Fibroblast of peridontal ligament (primary cell): ENCODE data around the gene POLR1E.
A peak's percentile ranks its signal among the peaks of the same experiment; 100 is the strongest.
"Not testable (repeated sequence)": the region's sequence is repeated elsewhere in the genome, so short reads cannot be mapped to it uniquely, and the experiment has no call there.

Experiments used
- DNase-seq: peaks from one replicate; pipeline ENCODE4 v3.0.0-alpha.2; 2010; ENCODE audit errors: extremely low read depth

The POLR1E gene

DNA sequence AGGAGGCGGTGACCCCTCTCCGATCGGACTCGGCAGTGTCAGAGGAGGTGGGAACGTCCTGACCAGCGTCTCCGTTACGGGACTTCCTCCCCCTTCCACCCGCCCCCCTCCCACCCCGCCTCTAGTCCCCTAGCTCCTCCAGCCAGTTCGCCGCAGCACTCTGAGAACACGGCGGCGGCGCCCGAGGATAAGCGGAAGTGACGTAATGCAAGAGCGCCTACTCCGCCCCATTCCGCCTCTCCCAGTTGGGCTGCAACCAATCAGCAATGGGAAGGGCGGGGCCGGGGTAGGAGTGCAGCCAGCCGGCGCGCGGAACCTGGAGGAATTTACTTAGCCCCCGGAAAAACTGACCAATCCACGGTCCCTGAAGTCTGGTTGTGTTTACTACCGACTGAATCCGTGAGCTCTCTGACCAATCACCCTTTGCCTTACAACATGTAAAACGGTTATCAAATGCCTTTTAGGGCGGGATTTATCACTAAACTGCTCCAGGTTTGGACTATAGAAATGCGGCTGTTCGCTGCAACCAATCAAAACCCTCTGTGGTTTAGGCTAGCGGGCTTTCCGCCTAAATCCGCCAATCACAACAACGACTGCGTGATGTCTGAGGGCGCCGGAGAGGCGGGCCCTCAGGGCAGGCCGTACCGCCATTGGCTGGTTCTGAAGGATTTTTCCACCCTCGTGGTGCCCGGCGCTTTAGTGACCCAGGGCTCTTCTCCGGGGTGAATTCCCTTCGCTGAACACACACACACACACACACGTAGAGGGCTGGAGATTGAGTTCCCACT is 20.3 kb upstream of the POLR1E start, which contains the start of gene ZBTB5:
TSS of gene ZBTB5 (minus strand) at position 202 of the 788 bp plus-strand sequence. CDS start 22,899 bp downstream, outside the sequence.
- peak; percentile 100 for DNase-seq

DNA sequence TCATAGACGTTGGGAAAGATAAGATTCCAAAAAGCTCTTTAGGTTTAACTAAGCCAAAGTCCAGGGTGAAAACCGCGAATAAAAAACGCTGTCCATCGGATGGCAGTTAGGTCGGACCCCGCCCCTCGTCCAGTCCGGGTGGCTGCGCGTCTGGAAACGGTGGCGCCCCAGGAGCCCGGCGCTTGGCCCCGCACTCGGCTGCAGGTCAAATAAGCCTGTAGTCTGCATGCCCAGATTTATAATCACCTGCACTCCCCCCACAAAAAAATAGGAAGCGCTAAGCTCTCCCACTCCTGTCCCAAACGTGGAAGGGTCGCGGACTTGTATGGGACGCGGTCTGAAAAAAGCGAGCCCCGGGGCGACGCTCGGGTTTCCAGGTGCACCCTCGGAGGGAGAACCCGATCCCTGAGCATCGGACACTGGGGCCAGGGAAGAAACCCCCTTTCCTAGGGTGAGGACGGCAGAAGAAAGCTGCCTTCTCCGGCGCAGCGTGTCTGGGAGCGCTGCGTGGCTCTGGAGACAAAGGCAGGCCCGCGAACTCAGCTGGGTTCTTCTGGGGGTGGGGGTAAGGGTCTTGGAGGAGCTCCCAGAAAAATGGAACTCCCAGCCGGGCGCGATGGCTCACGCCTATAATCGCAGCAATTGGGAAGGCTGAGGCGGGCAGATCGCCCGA is 19.6 kb upstream of the POLR1E start:
- DNase-seq, result peak; percentile 80

DNA sequence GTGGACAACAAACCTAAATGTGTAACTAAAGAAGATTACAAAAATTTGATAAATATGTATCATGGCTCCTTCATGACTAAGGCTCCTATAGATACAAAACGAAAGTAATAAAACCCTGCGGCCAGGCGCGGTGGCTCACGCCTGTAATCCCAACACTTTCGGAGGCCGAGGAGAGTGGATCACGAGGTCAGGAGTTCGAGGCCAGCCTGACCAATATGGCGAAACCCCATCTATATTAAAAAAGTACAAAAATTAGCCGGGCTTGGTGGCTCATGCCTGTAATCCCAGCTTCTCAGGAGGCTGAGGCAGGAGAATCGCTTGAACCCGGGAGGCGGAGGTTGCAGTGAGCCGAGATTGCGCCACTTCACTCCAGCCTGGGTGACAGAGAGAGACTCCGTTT is 18.2 kb upstream of the POLR1E start:
- DNase-seq, result not testable (repeated sequence)

DNA sequence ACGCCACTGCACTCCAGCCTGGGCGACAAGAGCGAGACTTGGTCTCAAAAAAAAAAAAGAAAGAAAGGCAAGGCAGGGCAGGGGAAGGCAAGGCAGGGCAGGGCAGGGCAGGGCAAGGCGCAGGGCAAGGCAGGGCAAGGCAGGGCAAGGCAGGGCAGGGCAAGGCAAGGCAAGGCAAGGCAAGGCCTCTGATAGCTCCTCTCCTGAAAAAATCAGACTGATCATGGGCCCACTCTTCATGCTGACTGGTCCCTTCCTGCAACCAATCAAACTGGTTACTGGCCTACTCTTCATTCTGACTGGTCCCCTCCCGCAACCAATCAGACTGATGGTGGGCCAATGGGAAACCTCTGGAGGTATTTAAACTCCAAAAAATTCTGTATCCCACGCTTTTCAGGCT is 17.1 kb upstream of the POLR1E start:
- no peak for DNase-seq

DNA sequence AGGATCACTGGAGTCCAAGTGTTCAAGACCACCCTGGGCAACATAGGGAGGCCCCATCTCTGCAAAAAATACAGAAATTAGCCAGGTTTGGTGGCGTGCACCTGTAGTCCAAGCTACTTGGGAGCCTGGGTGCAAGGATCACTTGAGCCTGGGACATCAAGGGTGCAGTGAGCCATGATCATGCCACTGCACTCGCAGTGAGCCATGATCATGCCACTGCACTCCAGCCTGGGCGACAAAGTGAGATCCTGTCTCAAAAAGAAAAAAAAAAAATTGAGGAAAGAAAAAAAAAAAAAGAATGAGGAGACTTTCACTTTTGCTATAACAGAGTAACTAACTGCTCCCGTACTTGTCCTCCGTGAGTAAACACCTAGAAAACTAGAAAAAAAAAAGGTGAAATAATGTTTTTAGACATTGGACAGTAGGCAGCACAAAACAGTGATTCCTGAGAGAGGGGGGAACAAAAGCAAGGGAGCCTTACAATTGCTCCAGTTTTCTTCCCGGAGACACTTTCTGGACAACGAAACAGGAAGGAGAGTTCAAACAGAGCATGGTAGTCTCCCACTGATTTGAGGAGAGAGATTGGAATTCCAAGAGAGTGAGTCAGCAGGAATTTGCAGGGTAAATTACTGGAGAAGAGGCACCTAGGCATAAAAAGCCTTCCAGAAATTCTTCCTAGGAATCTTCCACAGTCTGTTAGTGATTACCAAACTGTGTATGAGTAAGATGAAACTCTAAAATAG is 13.6 kb upstream of the POLR1E start:
- DNase-seq, result peak; percentile 93

DNA sequence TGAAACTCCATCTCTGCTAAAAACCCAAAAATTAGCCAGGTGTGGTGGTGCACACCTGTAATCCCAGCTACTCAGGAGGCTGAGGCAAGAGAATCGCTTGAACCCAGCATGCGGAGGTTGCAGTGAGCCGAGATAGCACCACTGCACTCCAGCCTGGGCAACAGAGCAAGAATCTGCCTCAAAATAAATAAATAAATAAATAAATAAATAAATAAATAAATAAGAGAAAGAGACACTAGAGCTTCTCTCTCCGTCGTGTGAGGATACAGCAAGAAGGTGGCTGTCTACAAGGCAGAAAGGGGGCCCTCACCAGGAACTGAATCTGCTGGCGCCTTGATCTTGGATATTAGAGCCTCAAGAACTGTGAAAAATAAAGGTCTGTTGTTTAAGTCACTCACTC is 11.8 kb upstream of the POLR1E start:
- not testable (repeated sequence) for DNase-seq

DNA sequence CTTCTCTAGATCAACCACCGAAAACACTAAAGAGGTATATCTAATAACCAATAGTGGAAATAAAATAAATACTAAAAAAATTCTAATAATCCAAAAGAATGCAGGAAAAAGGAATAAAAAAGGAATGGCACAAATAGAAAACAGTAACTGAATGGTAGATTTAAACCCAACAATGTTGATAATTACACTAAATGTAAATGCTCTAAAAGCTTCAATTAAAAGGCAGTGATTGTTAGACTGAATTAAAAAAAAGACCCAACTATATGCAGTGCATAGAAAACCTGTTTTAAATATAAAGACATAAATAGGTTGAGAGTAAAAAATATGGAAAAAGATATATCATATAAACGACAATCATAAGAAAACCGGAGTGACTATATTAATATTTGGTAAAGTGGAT is 11.3 kb upstream of the POLR1E start:
- DNase-seq, result no peak

DNA sequence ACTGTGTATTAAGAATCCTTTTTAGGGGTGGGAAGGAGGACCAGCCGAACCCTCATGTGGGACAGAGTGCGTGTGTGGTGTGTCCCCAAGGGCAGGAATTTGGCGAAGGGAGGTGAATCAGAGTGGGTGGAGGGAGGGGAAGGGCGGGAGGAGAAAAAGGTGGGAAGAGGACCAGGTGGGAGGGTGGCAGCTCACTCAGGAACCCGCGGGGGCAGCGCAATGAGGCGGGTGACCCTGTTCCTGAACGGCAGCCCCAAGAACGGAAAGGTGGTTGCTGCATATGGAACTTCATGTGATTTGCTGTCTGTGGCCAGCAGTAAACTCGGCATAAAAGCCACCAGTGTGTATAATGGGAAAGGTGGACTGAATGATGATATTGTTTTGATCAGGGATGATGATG is 8.8 kb upstream of the POLR1E start:
- DNase-seq, result no peak

DNA sequence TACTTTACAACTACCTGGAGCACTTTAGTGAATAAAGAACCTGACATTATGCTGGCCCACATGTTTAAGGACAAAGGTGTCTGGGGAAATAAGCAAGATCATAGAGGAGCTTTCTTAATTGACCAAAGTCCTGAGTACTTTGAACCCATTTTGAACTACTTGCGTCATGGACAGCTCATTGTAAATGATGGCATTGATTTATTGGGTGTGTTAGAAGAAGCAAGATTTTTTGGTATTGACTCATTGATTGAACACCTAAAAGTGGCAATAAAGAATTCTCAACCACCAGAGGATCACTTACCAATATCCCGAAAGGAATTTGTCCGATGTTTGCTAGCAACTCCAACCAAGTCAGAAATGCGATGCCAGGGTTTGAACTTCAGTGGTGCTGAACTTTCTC is 8.3 kb upstream of the POLR1E start:
- DNase-seq, result not testable (repeated sequence)

DNA sequence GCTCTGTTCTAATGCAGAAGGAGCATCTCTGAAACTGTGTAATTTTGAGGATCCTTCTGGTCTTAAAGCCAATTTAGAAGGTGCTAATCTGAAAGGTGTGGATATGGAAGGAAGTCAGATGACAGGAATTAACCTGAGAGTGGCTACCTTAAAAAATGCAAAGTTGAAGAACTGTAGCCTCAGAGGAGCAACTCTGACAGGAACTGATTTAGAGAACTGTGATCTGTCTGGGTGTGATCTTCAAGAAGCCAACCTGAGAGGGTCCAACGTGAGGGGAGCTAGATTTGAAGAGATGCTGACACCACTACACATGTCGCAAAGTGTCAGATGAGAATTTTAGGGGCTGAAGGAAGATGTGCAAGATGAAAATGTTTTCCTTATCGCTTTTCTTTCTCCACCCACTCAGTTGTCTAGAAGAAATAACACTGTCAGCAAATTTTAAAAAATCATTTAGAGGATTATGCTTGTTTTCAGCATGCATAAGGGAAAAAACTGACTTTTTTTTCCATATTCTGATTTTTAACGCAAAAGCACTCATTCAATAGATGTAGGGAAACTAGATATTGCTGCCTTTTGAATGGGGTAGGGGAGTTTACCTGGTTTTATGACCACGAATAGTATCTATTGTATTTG is 7.6 kb upstream of the POLR1E start:
- not testable (repeated sequence) for DNase-seq

DNA sequence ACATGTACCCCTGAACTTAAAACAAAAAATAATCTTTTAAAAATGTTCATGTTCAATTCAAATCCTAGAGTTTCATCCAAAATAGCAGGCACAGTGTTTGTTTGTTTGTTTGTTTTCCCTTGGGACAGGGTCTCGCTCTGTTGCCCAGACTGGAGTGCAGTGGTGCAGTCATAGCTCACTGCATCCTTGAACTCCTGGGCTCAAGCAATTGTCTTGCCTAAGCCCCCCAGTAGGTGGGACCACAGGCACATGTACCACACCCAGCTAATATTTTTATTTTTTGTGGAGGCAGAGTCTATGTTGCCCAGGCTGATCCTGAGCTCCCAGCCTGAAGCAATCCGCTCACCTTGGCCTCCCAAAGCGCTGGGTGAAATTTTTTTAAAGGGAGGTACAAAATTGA is 5.0 kb upstream of the POLR1E start:
- no peak for DNase-seq

DNA sequence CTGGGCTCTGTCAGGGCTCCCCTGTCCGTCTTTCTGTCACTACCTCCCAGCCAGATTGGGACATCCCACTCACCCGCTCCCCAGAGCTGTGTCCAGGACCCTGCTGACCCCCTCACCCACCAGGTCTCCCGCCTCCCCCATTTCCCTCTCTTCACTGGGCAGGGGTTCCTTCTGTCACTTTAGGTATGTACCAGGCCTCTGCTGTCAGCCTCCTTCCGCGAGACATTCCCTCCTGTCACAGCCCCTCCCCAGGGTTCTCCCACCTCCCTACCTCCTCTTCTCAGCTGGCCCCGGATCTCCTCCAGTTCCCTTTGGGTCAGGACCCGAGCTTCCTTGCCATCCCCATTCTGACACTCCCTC is 488 bp downstream of the POLR1E start:
- DNase-seq, result no peak

DNA sequence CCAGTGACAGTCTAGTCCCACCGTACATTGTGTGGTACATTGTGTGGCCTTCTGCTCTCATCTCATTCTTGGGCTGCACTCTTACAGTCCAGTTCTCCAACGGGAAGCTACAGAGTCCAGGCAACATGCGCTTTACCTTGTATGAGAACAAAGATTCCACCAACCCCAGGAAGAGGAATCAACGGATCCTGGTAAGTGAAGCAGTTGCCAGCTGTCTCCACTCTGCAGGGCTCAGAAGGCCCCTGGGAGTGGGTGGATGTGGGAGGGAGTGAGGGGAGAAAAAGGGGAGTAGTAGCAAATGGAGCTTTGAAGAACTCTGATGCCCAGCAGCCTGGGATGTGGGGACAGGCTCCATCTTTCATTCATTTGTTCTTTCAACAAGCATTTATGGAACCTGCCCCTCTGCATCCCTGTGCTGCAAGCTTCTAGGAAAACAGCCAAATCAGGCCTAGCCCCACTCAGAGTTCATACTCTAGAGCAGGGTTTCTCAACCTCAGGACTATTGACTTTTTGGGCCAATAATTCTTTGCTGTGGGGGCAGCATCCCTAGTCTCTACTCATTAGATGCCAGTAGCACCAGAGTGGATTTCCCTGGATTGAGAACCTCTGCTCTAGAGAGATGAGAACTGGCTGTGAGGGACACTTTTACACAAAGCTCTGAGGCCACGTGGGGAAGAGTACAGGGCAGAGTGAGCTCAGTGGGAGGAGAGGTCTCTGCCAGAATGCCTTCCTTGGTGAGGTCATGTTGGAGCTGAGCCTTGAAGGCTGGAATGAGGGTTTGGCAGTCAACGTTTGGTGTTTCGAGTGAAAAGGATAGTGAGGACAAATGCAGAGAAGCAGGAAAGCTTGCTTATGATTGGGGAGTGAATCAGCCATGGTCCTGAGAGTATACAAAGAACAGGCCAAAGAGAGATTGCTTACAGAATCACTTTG is 1.1 kb downstream of the POLR1E start:
- peak; percentile 98 for DNase-seq

DNA sequence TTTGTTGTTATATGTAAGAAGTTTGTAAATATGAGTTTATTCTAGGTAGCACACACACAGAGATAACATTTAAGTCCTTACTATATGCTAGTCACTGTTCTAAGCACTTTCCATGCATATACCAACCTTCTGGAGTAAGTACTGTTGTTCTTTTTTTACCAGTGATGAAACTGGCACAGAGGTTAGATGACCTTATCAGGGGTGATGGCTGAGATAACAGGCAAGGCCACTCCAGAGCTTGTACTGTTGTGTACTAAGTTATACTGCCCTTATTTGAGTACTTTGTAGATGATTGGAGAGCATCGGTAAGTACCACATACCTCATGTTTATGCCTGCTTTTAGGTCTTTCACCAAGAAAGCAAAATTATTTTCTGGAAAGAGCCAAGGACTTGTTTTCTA is 6.2 kb downstream of the POLR1E start:
- no peak for DNase-seq

DNA sequence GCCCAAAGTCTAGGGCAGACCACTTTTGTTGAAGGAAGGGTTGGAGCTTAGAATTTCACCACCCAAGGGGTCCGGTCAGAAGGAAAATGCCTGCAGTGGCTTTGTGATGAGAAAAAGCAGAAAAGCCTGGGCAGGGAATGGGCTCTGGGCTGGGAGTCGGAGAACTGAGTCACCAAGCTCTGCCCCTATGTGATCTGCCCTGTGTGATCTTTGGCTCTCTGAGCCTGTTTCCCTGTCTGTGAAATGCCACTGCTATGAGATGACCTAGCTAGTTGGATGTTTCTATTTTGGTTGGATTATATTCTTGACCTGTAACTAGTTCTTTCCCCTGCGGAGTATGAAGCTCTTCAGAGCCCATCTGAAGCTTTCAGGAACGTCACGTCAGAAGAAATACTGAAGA is 9.8 kb downstream of the POLR1E start:
- no peak for DNase-seq

DNA sequence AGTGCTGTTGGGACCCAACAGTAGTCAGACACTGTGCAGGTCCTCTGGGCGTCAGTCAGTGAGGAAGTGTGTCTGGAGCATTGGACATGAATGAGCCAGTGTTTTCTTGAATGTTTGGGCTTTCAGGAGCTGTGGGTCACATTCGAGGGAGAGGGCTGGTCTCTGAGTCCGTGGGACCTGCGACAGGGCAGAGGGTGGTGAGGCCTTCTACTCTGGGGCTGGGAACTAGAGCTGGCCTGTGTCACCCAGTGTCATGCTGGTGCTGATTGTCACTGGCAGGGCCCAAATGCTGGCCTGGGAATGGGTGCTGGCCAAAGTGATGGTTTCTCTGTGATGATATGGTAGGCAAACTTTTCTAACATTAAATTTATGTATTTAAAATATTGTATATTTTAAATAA is 10.3 kb downstream of the POLR1E start:
- DNase-seq, result no peak

DNA sequence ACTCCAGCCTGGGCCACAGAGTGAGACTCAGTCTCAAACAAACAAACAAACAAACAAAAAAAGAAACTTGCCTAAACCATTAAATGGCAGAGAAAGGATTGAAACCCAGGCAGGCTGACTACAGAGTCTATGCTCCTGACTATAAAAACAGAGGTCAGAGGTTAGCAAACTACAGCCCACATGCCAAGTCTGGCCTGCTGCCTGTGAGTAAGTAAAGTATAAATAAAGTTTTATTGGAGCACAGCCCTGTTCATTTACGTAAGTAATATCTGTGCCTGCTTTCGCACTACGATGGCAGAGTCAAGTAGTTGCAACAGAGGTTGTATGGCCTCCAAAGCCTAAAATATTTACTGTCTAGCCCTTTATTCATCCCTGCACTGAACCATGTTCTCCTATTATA is 11.6 kb downstream of the POLR1E start:
- no peak for DNase-seq

DNA sequence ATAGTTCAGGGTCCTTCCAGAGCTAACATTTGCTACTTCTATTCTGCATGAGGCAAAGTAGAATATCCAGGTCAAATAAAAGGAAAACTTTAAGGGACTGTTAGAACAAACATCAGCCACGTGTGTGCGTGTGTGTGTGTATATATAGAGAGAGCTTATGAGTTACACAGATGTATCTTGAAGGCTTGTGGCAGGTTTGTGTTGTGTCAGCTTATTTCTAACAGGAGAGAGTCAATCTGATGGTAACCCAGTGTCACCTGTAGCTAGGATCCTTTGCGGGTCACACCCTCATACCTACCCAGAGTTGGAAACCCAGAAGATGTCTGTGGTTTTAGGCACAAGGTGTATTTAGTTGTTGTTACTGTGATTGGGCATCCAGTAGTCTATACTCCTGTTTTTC is 12.7 kb downstream of the POLR1E start:
- DNase-seq, result no peak

DNA sequence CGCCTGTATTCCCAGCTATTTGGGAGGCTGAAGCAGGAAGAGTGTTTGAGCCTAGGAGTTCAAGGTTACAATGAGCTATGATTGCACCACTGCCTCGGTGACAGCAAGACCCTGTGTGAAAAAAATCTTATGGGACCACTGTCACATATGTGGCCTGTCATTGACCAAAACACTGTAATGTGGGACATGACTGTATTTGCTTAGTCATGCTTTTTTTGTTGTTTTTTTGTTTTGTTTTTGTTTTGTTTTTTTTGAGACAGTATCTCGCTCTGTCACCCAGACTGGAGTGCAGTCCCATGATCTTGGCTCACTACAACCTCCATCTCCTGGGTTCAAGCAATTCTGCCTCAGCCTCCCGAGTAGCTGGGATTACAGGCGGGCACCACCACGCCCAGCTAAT is 13.5 kb downstream of the POLR1E start:
- no peak for DNase-seq

DNA sequence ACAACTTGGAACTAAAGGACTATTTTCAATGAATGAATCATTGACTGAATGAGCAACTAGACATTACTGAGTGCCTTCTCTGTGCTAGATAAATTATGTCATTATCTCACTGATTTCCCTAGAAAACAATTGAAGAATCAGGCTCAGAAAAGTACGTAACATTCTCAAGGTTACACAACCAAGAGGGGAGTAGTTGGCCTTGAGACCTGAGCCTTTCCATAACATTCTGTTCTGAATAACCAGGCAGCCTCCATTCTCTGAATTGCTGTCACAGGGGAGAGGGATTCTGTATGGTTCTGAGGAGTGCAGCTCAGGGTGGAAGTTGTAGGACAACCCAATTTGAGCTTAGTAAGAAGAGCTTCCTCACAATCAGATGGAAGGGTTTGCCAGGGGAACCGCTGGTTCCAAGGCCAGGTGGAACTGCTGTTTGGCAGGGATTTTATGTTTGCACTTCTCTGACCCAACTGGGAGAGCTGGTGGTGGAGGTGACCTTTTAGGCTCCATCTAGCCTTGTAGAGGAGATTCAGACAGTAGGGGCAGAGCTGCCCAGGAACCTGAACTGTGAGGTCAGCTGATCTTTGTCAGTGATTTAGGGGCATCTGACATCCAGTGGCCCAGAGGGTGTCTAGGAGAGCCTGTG is 16.3 kb downstream of the POLR1E start:
- DNase-seq, result no peak

DNA sequence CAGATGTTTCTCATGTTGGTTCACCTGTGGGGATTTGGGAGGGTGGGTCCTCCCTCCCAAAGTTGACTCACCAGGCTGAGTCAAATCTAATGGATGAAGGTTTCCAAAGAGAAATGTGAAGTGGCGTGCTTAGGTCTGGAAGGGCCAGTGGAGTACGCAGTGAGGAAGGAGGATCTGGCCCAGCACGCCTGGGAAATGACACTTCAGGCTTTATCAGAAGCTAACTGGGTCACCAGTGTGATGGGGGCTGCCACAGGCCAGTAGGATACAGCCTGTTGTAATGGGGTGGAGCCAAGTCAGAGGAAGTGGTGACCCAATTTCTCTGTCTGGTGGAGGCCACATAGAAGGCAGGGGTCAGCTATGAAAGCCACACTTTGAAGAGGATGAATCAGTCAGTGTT is 18.0 kb downstream of the POLR1E start:
- no peak for DNase-seq
